Lung (tissue), 12 donors: ENCODE measurements around the gene RASL10A. TPM values are rescaled to one million over a fixed set of nuclear protein-coding genes. Genes with fewer than 3 reads are reported as not detected.
"Not testable (repeated sequence)": the region's sequence is repeated elsewhere in the genome, so short reads cannot be mapped to it uniquely, and the experiment has no call there.

Experiments
- ATAC-seq: fragments of 200-7000 bp; cut with Tn5 transposase; one replicate; pipeline ENCODE4 v1.9.1; 2020; ENCODE audit warnings: moderate number of reproducible peaks; ENCODE audit not compliant: insufficient read depth, low FRiP score
- DNase-seq, 3 donors: peaks; one replicate each; pipeline ENCODE4 v3.0.0-alpha.2; 2013 to 2017
- H3K27ac ChIP-seq, 2 donors: one replicate each; pipeline ENCODE4 v1.5.1; 2013; ENCODE audit warnings: mild to moderate bottlenecking in 2 of 2, moderate library complexity in 2 of 2, control low read depth in 1 of 2, inconsistent platforms in 1 of 2, low read depth in 1 of 2, low read length in 1 of 2
- H3K27me3 ChIP-seq, 3 donors: one replicate each; pipeline ENCODE4 v1.5.1; 2013; ENCODE audit warnings: low read length in 2 of 3; ENCODE audit not compliant: control insufficient read depth in 3 of 3, insufficient read depth in 3 of 3
- H3K36me3 ChIP-seq, 4 donors: one replicate each; pipeline ENCODE4 v1.5.1; 2013; ENCODE audit warnings: low read length in 4 of 4, mild to moderate bottlenecking in 1 of 4, moderate library complexity in 1 of 4; ENCODE audit not compliant: control insufficient read depth in 4 of 4, insufficient read depth in 4 of 4
- H3K4me1 ChIP-seq, 5 donors: one replicate each; pipeline ENCODE4 v1.5.1; 2013; ENCODE audit warnings: low read length in 5 of 5, mild to moderate bottlenecking in 2 of 5, moderate library complexity in 1 of 5; ENCODE audit not compliant: control insufficient read depth in 5 of 5, insufficient read depth in 5 of 5
- H3K4me3 ChIP-seq: one replicate; pipeline ENCODE4 v1.5.1; 2013; ENCODE audit warnings: mild to moderate bottlenecking, control low read depth, moderate library complexity
- H3K9ac ChIP-seq, 2 donors: one replicate each; pipeline ENCODE4 v1.5.1; 2013; ENCODE audit warnings: low read length in 2 of 2, control low read depth in 1 of 2; ENCODE audit not compliant: insufficient read depth in 1 of 2
- H3K9me3 ChIP-seq, 4 donors: one replicate each; pipeline ENCODE4 v1.5.1; 2013; ENCODE audit warnings: low read length in 3 of 4, mild to moderate bottlenecking in 1 of 4, moderate library complexity in 1 of 4; ENCODE audit not compliant: control insufficient read depth in 4 of 4, insufficient read depth in 3 of 4
- WGBS, 2 donors: extraction: QIAGEN DNeasy Blood & Tissue Kit; methylation state at CpG; one replicate each; pipeline ENCODE4 v1.1.7; 2013; 5-methylcytosine and 5-hydroxymethylcytosine counted together
- polyA plus RNA-seq, 2 donors: library from polyadenylated mRNA; stranded (reverse); fragments of 200-250 nt; gene quantifications; one replicate each; pipeline ENCODE4 v1.2.1, GENCODE V29; 2013
- total RNA-seq, 2 donors: library from RNA; depleted of rRNA in 1 of 2; stranded (reverse); fragments of >200 nt in 1 of 2; gene quantifications; one replicate each; pipeline ENCODE4 v1.2.1, GENCODE V29; 2014 to 2021
- TF ChIP-seq, protein P1 (sequence below): IDR thresholded peaks from 2 replicates; pipeline ENCODE4 v1.5.1; 2012; ENCODE audit warnings: mild to moderate bottlenecking; ENCODE audit errors: control extremely low read depth, extremely low read depth
- donor health status: control.
- donor health status: control.
- donor health status: Bipolar disorder and iron deficiency.
- donor health status: healthy.
- donor health status: DM: yes; HTN: yes; CAD: no.

The RASL10A gene
- total and polyA plus RNA-seq, 4 donors: 0.71 to 3.3 (median 2.0) TPM; not detected in 1

DNA sequence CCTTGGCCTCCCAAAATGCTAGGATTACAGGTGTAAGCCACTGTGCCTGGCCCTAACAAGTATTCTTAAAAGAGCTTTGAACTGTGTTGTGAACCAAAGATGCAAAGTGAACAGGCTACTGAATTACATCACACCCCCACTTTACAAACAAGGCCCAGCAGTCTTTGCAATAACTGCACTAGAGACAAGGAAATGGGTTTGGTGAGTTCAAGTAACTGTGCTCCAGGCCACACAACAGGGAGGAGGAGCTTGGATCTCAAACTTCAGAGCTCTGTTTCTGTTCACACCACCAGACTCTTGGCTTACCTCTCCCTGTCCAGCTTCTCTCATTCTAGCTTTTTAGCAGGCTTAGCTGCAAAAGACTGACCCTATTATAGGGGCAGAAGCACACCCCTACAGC, 30.4 kb upstream of the RASL10A start:
- no peak overlapping the region for H3K27ac ChIP-seq
- no peaks in the 10 kb centered on the region for H3K9me3 ChIP-seq
- ATAC-seq (no peak), DNase-seq (no peak)
- TF ChIP-seq, protein P1, sequence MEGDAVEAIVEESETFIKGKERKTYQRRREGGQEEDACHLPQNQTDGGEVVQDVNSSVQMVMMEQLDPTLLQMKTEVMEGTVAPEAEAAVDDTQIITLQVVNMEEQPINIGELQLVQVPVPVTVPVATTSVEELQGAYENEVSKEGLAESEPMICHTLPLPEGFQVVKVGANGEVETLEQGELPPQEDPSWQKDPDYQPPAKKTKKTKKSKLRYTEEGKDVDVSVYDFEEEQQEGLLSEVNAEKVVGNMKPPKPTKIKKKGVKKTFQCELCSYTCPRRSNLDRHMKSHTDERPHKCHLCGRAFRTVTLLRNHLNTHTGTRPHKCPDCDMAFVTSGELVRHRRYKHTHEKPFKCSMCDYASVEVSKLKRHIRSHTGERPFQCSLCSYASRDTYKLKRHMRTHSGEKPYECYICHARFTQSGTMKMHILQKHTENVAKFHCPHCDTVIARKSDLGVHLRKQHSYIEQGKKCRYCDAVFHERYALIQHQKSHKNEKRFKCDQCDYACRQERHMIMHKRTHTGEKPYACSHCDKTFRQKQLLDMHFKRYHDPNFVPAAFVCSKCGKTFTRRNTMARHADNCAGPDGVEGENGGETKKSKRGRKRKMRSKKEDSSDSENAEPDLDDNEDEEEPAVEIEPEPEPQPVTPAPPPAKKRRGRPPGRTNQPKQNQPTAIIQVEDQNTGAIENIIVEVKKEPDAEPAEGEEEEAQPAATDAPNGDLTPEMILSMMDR: no peak
- H3K36me3 ChIP-seq: peaks cover 18 to 62% (median 27%) of the 10 kb centered on the region in 4 donors
- no peak overlapping the region for H3K4me3 ChIP-seq
- H3K4me1 ChIP-seq: peaks cover 0 to 6% (median 0%) of the 10 kb centered on the region in 5 donors
- no peaks in the 10 kb centered on the region for H3K27me3 ChIP-seq
- no peak overlapping the region for H3K9ac ChIP-seq

- H3K27me3 ChIP-seq, H3K4me1 ChIP-seq, H3K27ac ChIP-seq, H3K9ac ChIP-seq, H3K9me3 ChIP-seq, ATAC-seq, DNase-seq, H3K4me3 ChIP-seq: not testable (repeated sequence)
- peaks cover 21 to 62% (median 27%) of the 10 kb centered on the region in 4 donors for H3K36me3 ChIP-seq
- WGBS, 2 donors: 91 to 92% methylated on average over 5 of the region's 5 CpGs
These were observed 29.4 kb upstream of the RASL10A start for GRCh38 chr22:29344889-29345288.

DNA sequence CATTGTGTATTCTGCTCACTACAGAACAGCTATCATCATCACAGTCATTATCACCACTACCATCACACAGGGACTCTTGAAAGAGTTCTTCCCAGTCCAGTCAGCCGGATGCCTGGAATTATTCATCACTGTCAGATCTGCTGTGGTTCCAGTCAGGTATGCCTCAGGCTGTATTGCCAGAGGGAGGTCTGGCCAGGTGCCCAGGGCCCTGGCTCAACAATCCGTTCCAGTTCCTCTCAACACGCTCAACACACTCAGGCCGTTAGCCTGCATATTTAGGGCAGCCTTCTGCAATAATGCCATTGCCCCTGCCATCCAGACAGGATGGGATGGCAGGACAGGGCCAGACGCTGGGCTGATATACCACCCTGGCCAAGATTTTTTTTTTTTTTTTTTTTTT, 28.6 kb upstream of the RASL10A start:
- H3K9ac ChIP-seq: no peak overlapping the region
- H3K4me1 ChIP-seq: peaks cover 0 to 6% (median 0%) of the 10 kb centered on the region in 5 donors
- TF ChIP-seq, protein P1: no peak
- ATAC-seq: peak; percentile 44
- H3K27ac ChIP-seq: no peak overlapping the region
- WGBS, 2 donors: 52 to 53% methylated on average over 5 of the region's 5 CpGs
- H3K36me3 ChIP-seq: peaks cover 22 to 64% (median 28%) of the 10 kb centered on the region in 4 donors
- H3K9me3 ChIP-seq: no peaks in the 10 kb centered on the region
- peak; percentile 29 to 70 (median 46) for DNase-seq
- no peaks in the 10 kb centered on the region for H3K27me3 ChIP-seq
- no peak overlapping the region for H3K4me3 ChIP-seq

GRCh38 chr22:29343313-29343805, 27.9 kb upstream of the RASL10A start:
- Histone ChIP-seq H3K4me1 (peaks cover 0 to 6% (median 0%) of the 10 kb centered on the region in 5 donors), H3K27ac (peak overlapping the region in 1 of 2 donors; percentile 51), H3K9me3 (no peaks in the 10 kb centered on the region), H3K4me3 (no peak overlapping the region), H3K9ac (no peak overlapping the region), H3K36me3 (peaks cover 20 to 68% (median 27%) of the 10 kb centered on the region in 4 donors), H3K27me3 (no peaks in the 10 kb centered on the region)
- DNase-seq: peak in 2 of 3 donors; percentile 7 to 59
- ATAC-seq: no peak
- TF ChIP-seq, protein P1: no peak
- 58 to 59% methylated on average over 7 of the region's 7 CpGs for WGBS, 2 donors
